Activated effector memory CD4-positive, alpha-beta T cell treated with Interleukin-2 at 50 U/mL for 16 hours (primary cell): ENCODE results near the gene HPS4.

Source experiments
- DNase-seq: peaks from one replicate; pipeline ENCODE4 v3.0.0-alpha.2; 2020

HPS4 gene

DNA sequence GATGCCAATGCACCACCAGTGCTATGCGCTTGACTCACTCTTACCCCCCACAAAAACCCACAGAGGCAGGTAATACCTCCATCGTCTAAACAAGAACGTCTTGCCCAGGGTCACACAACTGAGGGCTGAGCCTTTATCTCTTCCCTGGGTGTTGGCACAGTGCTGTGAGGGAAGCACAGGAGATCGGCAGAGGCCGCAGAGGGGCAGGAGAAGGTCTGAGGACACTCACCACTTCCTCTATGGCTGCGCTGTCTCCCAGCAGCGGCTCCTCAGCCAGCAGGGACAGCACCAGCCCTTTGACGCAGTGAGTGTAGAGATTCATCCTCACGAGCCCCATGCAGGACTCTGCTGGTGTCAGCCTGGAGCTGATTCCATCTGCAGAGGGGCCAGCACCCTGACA, 19.9 kb downstream of the HPS4 start:
- no peak for DNase-seq

DNA sequence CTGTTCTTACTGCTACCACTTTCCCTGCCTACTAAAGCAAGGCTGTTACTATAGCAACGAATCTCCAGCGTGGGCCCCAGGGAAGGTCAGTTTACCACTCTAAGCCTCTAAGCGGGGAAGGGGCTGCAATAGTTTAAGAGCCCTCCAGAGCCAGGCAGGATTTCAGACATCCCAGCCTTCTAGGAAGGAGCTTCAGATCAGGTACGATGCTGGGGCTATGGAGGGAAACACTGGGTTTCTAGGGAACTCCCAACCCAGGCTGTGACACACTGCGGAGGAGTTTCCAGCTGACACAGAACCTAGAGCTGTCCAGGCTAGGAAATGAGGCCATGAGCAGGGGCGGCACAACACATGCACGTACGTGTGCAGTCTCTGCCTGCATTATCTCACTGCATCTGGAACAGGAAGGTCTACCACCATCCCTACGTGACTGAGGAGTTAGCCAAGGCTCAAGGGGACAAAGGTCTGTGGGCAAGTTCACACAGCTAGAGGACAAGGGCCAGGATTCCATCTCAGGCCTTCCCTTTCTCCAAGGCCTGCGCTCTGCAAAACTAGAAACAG, 20.4 kb downstream of the HPS4 start:
- no peak for DNase-seq

DNA sequence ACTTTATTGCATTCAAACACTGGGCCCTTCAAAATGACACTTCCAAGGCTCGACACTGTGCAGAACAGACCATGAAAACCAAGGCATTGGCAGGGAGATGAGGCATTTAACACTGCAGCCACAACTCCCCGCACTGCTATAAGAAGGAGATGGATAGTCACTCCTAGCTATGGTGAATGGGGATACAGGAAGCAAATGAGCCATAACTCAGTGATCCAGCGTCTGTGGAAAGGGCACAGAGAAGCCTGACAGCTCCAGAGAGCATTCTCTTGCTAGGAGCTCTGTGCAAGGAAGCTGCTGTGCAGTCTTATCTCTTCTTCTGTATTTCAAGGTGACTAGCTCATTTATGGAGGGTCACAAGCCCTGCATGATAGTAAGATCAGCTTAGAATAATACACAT, 20.9 kb downstream of the HPS4 start:
- no peak for DNase-seq

DNA sequence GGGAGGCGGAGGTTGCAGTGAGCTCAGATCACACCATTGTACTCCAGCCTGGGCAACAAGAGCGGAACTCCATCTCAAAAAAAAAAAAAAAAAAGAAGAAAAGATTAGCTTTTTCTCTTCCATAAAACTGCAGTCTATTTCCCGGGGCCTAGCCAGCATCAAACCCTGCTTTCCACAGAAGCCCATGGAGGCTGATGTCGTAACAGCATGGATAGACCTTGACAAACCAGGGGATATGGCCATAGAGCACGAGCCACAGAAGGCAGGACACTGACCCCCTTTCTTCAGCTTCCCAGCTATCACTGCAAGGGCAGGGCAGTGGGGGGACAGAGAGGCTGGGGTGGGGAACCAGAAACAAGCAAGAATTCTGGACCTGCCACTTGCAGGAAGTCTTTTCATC, 21.5 kb downstream of the HPS4 start:
- no peak for DNase-seq

DNA sequence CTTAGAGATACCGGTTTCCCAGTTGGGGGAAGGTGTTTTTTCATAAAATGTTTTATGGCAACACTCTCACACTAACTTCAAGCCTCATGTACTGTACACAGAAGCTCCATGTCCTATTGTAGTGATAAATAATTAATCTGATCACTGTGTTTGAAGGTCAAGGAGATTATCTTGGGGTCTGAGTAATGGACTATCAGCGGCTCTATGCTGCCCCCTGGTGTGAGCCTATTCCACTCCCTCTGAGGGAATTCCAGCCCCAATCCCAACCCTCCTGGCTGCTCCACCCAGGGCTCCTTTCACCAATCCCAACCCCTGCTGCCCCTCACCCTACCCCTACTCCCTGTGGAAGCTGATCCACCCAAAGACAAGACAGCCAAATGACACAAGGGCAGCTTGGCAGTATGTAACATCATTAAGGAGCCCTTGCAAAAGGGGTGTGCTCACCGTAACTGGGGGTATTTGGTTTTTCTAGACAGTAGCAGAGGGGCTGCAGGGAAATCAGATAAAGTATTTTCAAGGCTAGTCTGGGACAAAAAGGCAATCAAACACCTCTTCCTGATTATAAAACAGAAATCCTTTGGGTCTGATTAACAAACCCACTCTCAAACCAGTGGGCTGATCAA, 22.3 kb downstream of the HPS4 start:
- no peak for DNase-seq

DNA sequence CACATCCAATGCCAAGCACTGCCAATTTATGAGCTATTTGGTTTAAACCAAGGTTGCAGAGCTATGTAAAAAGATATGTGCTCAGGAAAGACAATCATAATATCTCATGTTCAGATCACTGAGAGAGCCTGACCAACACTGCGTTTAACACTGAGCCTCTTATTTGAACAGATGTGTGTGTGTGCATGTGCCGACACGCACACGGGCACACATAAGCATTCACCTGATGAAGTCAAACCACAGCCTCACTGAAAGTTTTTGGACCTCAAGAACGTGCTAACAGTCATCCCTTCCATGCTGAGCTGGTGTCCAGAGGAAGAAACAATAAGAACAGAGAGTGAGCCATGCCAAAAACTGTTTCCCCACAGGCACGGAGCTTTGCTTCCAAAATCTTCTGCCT, 23.4 kb downstream of the HPS4 start:
- DNase-seq, result no peak

DNA sequence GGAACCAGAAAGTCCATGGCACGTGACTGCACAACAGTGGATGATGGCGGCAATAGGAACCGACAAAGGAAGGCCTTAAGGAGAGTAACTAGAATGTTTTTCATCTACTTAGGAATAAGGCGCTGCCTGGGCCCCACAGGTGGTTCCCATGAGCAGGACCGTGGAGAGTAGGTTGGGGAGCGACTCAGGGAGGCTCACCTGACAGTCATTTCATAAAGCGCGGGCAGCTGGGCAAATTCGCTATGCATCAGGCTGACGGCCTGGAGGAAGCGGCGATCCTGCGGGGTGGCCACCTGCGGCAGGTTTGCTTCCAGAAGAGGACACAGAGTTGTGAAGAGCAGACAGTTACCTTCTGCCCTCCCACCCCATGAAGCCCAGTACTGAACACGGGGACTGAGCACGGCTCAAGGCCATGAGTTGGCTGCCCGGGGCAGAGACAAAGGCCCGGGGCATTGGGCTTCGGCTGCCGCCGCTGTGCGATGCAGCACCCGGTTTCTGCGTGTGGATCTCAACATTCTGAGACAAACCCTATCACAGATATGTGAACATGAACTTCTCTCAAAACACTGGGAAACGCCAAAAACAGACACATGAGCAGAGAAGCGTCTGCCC, 25.8 kb downstream of the HPS4 start:
- DNase-seq, result no peak

DNA sequence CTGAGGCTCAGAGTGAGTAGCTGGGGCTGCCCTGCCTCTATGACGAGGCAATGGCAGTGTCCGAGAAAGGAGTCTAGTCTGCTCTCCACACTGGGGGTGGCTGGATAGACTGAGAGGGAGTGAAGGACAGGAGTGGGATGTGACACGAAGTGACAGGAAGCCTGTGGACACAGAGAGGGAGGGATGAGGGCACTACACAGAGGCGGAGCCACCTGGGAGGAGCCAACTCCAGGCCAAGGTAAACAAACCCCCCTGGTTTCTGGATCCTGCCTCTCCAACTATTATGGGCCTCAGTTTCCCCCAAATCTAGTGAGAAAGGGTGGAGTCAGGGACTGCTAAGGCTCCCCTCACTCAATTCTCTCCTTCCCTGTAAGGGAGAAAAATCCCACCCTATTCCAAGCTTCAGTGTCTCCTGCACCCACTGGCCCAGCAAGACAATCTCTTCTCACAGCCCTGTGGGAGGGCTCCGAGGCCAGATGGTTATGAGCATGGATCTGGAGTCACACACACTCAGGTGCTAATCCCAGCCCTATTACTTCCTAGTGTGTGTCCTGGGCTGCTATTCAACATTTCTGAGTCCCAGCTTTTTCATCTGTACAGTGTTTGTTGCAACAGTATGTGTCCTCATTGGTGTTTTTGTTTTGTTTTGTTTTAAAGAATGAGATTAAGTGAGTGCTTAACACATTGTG, 29.6 kb downstream of the HPS4 start:
- no peak for DNase-seq

DNA sequence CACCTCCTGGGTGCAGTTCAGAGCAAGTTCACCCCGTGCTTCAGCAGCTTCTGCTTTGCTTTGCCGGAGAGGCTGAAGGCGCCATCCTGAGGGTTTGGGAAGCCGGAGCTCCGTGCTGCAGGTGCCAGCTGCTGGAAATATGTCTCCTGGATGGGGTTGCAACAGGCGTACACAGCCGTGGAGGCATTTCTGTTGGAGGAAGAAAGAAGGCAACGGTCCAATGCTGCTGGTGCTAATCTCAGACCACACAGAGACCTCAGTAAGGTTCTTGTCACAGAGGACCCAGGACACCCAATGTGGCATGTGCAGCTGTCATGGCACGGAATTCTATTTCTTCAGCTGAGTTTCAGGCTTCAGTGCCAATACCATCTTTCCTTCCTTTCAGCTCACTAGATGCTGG, 30.4 kb downstream of the HPS4 start:
- no peak for DNase-seq

DNA sequence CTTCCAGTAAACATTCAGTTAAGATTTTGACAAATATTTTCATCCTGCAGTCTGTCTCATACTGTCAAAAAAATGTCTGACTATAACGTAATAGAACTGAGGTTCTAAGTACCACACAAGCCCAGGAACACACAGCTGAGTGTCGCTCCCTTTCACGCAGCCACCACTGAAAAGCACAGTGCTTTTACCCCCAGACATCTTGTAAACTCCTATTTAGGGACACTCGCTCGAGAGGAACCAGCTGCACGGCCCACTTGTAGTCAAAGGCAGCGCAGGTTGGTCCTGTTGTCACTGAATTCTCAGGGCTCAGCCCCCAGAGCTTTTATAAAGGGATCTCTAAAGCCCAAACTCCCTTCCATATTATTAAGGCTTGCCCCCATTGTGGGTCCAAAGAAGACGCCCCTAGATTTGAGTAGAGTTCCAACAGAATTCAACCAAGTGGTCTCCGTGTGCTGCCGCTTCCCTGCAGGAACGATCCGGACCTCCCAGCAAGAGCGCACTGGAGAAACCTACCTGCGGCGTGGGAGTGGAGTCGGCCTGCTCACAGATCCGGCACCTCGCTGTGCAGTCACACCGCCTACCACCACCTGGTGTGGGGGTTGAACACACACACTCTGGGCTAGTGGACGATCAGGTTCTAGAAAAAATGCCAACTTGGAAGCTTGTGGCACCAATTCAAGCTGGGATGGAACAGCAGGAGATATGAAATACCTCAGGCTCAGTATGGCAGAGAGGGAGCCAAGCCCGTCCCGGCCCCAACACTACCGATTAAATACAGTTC, 31.2 kb downstream of the HPS4 start:
- no peak for DNase-seq

DNA sequence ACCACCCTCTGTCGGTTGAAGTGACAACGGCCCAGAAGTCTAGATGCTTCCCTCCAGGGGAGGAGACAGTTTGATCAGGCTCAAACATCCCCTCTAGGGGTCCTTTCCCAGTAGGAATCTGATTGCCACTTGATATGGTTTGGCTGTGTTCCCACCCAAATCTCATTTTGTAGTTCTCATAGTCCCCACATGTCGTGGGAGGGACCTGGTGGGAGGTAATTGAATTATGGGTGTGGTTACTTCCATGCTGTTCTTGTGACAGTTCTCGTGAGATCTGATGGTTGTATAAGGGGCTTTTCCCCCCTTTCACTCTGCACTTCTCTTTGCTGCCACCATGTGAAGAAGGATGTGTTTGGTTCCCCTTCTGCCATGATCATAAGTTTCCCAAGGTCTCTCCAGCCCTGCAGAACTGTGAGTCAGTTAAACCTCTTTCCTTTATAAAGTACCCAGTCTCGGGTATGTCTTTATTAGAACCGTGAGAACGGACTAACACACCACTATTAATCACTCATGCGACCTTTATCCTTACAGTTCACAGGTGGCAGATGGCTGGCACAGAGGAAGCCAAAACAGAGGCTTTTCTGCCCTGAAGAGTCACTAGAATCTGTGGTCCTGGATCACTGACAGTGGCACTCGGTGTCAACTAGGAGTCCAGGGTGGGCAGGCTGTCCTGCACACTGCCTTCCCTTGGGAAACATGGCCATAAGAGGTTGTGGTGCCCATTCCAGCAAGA, 33.0 kb downstream of the HPS4 start:
- no peak for DNase-seq

DNA sequence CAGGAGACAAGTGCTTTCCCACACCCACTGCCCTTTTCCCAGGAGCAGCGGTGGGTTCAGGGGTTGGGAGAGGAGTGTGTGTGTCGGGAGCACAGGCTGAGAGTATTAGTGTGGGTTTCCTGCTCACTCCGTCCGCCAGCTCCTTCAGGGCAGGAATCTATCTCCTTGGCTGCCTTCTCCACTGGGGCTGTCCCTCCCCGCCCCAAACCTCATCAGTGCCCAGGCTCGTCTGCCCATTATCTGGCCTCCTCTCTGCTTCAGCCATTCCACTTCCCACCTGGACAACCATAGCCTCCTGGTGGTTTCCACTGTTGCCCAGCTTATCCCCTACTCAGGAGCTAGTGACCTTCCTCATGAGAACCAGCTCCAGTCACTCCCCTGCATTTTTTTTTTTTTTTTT, 34.6 kb downstream of the HPS4 start:
- no peak for DNase-seq

DNA sequence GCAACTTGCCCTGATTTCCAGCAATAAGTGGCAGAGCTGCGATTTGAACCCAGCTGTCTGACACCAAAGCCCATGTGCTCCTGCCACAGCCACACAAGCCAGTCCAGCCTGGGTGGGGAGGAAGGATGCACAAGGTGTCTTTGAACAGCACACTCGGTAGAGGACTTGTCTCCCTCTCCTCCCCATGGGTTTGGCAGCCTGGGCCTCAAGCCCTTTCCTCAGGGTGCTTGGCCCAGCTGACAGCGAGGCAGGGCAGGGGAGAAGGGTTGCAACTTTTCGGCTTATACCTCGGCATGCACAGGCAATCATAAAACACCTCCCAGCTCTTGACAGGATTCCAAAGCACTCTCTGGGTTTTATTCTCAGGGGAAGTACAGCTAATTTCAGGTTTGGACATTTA, 35.2 kb downstream of the HPS4 start:
- DNase-seq, result no peak

DNA sequence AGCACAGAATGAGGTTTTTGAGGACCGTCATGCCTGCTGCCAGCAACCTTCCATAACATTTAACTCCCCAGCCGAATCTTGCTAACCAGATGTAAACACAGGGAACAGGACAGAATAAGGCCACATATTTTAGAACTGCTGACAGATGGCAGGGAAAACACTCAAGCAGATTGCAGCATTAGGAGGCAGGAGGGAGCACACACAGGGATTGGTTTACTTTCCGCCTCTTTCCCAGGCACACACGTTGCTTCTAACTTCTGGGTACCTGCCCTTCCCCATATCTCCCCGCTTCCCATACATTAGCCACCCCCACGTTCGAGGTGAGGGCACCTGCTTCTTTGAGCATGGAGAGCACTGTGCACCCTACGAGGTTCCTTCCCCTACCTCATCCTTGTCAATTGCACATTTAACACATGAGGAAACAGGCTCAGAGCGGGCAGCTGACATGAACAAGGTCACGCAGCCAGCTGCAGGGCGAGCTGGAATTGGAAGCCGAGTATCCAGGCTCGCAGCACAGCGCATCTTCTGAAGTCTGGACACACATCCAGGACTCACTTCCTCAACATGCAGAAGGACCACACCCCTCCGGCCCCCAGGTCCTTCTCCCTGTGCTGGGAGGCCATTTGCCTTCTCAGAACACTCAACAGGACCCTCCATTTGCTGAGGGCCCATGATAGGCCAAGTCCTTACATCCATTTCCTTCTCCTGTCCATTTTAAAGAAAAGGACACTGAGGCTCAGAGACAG, 35.8 kb downstream of the HPS4 start:
- DNase-seq, result no peak

DNA sequence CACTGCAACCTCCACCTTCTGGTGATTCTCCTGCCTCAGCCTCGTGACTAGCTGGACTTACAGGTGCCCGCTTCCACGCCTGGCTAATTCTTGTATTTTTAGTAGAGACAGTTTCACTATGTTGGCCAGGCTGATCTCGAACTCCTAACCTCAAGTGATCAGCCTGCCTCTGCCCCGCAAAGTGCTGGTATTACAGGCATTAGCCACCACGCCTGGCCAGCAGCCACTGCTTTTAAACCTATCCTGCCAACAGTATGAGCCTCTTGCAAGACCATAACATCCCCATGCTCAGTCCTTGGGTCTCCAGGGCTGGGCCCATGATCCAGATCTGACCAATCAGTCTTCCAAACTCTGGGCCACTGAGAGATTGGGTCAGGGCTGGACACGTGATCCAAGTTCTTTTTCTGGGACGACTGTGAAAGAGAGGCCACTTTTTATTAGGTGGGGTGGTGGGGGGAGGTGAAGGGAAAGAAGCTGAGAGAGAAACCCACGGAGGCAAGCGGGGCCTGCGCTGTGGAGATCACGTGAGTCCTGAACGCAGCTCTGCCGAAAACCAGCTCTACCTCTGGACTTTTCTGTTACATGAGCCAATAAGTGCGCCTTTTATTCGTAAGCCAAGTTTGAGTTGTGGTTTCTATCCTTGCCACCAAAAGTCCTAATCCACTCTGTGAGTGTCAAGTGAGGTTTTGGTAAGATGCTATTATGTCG, 36.6 kb downstream of the HPS4 start:
- DNase-seq, result no peak

DNA sequence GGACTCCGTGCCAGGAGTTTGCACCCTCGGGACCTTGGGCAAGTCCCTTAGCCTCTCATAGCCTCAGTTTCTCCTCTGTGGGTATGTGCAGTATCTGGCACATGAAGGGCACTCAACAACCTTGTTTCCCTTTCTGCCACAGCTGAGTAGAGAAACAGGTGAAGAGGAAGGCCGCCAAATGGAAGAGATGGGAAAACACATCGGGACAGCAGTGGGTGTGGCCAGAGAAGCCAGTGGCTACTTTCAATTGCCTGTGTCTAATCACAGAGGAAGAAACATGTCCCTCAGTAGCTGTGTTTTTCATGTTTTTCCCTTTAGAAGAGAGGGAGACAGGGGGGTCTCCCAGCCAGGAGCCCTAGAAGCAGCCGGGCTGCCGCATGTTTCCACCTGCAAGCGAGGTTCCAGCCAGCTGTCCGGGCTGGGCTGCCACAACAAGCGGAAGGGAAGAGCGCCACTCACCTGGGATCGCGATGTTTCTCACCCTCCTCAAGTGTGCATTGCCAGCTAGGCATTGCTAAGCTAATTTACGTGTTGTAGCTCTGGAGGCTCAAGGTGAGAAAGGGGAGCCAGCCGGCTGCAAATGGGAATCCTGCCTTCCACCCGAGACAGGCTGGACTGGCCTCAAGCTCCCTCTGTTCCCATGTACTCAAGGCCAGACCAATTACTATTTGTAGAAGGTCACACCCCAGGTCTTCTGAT, 37.9 kb downstream of the HPS4 start:
- DNase-seq, result no peak

DNA sequence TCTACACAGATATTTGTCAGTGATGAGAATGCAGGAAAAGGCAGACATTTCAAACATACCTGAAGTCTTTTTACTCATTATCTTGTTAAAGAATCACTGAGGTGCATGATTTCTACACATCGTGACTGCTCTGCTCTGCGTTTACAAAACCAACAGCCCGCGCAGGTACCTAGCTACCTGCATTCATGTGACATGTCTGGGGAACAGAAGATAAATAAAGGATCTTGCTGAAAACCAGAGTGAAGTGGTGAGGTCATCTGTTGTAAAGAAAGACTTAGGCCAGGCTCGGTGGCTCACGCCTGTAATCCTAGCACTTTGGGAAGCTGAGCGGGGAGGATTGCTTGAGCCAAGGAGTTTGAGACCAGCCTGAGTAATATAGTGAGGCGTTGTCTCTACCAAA, 38.8 kb downstream of the HPS4 start:
- DNase-seq, result no peak

DNA sequence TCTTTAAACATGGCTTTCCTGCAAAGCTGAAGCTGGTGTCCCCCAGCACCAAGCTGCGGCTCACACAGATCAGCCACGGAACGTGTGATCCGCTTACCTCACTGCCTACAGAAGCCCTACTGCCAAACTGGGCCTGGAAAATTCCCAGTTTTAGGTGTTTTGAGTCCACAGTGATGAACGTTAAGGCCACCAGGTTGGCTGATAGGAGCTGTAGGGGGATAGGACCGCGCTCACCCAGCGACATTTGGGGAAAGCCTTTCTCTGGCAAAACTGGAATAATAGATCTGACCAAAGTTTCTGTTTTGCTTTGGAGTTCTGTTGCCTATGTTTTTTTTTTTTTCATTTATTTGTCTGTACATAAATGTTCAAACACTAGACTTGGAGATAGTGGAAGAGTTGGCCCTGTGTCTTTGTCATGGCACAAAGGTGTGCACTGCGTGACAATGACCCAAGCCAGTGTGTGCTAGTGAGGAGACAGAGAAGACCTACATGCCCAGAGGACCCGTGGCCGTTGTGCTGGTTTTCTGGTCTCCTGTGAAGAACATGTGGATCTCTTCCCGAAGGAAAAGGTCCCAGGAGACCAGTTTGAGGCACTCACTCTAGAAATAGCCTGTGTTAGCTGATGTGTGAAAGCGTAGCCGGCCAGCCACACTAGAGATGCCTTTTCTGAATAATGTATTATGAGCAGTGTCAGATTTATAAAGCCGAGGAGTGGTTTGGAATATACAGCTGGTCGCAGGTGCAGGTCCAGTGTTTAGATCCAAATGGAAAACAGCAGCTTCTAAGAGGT, 39.5 kb downstream of the HPS4 start:
- no peak for DNase-seq

DNA sequence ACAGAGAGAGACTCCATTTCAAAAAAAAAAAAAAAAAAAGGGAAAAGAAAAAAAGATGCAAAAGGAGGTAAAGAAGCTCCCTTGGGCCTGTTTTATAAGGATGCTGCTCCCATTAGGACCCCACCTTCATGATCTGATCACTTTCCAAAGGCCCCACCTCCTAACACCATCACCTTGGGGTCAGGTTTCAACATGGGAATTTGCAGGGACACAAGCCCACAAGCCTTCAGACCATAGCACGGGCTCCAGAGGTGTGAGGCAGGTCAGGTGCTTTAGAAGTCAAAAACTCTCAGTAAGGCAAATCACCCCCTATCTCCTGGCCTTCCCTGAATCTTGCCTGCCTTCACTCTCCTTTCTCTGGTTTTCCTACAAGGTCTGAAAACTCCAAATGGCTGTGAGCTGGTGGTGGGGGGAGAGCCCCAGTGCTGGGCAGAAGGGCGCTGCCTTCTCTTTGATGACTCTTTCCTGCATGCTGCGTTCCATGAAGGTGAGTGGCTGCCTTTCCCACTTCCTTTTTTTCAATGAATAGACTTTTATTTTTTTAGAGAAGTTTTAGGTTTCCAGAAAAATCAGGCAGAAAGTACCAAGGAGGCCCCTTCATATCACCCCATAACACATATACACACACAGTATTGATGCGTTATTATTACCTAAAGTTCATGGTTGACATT, 41.4 kb downstream of the HPS4 start:
- no peak for DNase-seq
